Stimulated activated CD4-positive, alpha-beta T cell treated with anti-CD3 and anti-CD28 coated beads, TNF-alpha, amount 100 ng/mL, for 48 hours (primary cell): ENCODE data around the gene CPT1B.
"Not testable (repeated sequence)": the region's sequence is repeated elsewhere in the genome, so short reads cannot be mapped to it uniquely, and the experiment has no call there.

ENCODE experiments used
- DNase-seq, 3 donors: peaks; one replicate each; pipeline ENCODE4 v3.0.0-alpha.2; 2020; ENCODE audit warnings: low read depth in 3 of 3

The CPT1B gene

GRCh38 chr22:50527921-50528681 lies 50.1 kb downstream of the CPT1B start:
- no peak for DNase-seq

- DNase-seq, result no peak
Observed at GRCh38 chr22:50526834-50527801, 51.1 kb downstream of the CPT1B start.

- peak; percentile 75 to 87 (median 85) for DNase-seq
Observed at GRCh38 chr22:50526108-50526833, 52.0 kb downstream of the CPT1B start.

GRCh38 chr22:50525858-50526107 lies 52.4 kb downstream of the CPT1B start:
- DNase-seq, result no peak

- peak; percentile 96 to 97 (median 97) for DNase-seq
Observed at GRCh38 chr22:50525104-50525857, 52.9 kb downstream of the CPT1B start, which contains the start of gene SCO2. SCO2 (minus strand) TSS chr22:50525598; CDS start chr22:50524411, 1,187 bp downstream.

- no peak for DNase-seq
Observed at GRCh38 chr22:50524676-50525103, 53.5 kb downstream of the CPT1B start.

- no peak for DNase-seq
Observed at GRCh38 chr22:50523806-50524675, 54.2 kb downstream of the CPT1B start.

- DNase-seq, result no peak
Observed at GRCh38 chr22:50523458-50523805, 54.8 kb downstream of the CPT1B start.

GRCh38 chr22:50522806-50523438 lies 55.3 kb downstream of the CPT1B start:
- no peak for DNase-seq

- no peak for DNase-seq
Observed at GRCh38 chr22:50522208-50522805, 55.9 kb downstream of the CPT1B start.

- no peak for DNase-seq
Observed at GRCh38 chr22:50521710-50522109, 56.5 kb downstream of the CPT1B start.

- DNase-seq, result no peak
Observed at GRCh38 chr22:50520826-50521453, 57.3 kb downstream of the CPT1B start.

GRCh38 chr22:50520184-50520583 lies 58.0 kb downstream of the CPT1B start:
- not testable (repeated sequence) for DNase-seq

GRCh38 chr22:50519151-50519550 lies 59.1 kb downstream of the CPT1B start:
- DNase-seq, result no peak
